Stimulated activated CD8-positive, alpha-beta memory T cell treated with anti-CD3 and anti-CD28 coated beads, Interleukin-4, amount 100 ng/mL, for 4 hours (primary cell): ENCODE results near the gene DIPK1B.

Experiments
- DNase-seq, 2 donors: peaks; one replicate each; pipeline ENCODE4 v3.0.0-alpha.2; 2020; ENCODE audit warnings: low read depth in 2 of 2, low spot score in 1 of 2

Gene DIPK1B

DNA sequence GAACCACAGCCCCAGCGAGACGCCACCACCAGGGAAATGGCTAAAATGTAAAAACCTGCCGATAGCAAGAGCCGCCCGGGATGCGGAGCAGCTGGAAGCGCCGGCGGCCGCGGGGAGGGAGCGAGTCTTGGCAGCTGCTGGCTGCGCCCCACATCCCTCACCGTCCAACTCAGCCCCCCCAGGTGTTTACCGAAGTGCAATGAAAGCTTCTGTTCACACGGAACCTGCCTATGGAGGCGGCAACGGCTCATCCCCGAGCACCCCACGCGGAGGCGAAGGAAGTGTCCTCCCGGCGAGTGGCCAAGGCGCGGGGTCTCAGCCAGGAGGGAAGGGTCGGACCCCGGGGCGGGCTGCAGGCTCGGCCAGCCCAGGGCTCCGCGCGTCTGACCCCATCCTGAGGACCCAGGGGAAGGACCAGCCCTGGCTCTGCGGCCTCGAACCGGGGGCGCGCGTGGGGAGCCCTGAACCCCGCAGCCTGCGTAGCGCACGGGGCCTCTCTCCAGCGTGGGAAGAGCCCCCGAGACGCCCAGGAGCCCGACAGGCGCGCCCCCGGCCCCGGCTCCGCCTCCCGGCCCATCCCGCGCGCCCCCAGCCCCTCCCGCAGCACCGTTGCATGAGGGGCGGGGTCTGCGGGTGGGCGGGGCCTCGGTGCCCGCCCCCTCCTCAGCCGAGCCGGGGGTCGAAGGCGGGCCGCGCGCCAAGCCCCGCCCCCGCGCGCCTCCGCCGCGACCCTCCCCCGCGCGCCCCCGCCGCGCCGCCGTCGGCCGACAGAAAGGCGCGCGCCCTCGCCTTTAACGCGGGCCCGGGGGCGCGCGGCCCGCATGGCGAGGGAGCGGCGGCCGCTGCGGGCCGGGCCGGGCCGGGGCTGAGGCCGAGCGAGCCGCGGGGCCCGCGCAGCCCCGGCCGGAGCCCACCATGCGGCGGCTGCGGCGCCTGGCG, at the start of gene DIPK1B:
DIPK1B (plus strand) TSS at position 822 of the 939 bp plus-strand sequence; CDS start at position 916, 94 bp downstream.
- no peak for DNase-seq

DNA sequence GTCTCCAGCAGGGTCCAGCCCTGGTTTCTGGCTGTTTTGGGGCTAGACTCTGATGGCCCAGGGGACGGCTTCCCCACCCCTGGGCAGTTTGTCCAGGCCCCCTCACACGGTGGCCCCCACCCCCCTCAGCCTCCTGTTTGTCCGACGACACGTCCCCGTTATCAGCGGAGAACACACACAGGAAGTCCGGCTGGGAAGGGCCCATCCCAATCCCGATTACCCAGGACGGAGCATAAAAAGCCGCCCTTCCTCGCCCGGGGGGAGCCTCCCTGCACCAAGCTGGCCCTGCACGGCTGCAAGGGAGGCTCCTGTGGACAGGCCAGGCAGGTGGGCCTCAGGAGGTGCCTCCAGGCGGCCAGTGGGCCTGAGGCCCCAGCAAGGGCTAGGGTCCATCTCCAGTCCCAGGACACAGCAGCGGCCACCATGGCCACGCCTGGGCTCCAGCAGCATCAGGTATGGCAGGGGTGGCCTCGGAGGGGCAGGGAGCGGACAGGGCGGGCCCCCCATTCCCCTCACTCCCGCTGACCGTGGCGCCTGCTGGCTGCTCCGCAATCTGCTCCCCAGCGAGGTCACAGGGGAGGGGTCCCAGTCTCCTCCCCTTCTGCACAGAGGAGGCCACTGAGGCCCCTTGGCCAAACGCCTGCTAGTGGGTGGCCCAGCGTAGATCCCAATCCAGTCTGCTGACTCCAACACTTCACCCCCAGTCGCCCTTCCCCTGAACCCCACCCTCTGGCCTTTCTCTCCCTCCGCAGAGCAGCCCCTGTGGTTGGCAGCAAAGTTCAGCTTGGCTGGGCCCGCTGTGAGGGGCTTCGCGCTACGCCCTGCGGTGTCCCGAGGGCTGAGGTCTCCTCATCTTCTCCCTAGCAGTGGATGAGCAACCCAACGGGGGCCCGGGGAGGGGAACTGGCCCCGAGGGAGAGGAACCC, 49.5 kb upstream of the DIPK1B start, which contains the start of gene EGFL7:
EGFL7 (plus strand) TSS at position 261 of the 926 bp plus-strand sequence. CDS start 5,367 bp downstream, outside the sequence.
- no peak for DNase-seq

DNA sequence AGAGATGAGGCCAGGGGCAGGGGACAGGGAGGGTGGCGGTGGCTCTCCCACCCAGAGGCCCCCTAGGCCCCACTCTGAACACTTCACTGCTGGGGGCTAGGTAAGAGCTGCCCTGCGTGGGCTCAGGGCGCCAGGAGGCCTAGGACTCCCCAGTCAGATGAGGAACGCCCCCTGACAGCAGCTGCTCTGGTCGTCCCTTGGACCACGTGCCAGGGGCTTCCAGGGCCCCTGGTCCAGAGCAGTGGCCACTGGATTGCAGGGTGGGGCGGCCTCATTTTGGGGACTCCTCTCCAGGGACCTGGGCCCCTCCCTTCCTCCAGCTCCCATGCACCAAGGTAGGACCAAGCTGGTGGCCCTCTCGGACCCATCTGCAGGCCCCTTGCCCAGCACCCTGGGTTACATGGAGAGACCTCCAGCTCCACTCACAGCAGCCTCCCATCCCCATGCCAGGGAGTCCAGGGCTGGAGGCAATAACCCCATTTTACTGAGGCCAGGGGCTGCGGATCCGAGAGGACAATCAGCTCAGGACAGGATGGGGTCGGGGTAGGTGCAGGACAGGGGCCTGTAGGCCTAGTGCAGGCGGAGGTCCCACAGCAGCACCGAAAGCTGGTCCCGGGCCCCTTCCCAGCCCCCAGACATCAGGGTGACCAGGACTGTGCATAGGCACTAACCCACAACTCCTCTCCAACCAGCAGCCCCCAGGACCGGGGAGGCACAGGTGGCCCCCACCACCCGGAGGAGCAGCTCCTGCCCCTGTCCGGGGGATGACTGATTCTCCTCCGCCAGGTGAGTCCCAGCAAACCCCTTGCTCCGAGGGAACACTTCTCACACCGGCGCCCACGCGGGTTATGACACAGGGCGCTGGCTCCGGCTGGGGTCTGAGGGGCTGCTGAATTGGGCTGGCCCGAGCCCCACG, 48.1 kb upstream of the DIPK1B start:
- no peak for DNase-seq

DNA sequence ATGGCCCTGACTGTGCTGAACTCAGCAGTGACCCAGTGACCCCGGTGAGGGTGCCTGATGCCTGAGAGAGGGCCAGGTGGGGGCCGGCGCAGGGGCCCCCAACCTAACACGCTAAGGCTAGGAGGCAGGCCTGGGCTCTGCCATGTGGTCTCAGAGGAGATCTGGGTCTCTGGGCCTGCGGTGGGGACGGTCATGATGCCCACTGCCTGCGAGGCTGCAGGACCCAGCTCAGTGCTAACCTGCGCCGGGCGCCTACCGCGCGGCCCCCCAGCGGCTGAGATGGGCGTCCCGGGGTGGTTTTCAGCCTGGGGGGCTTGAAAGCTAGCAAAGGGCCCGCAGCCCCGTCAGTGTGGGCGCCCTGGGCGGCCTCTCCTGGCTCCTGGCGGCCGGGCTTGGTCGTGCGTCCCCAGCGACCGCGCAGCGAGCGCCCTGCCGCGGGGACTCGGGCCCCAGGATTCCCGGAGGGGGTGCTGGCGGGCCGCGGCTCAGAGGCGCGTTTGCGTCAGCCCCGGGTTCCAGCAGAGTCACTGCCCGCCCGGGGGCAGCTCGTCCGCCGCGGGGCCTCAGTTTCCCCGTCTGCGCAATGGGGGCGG, 47.2 kb upstream of the DIPK1B start:
- no peak for DNase-seq

DNA sequence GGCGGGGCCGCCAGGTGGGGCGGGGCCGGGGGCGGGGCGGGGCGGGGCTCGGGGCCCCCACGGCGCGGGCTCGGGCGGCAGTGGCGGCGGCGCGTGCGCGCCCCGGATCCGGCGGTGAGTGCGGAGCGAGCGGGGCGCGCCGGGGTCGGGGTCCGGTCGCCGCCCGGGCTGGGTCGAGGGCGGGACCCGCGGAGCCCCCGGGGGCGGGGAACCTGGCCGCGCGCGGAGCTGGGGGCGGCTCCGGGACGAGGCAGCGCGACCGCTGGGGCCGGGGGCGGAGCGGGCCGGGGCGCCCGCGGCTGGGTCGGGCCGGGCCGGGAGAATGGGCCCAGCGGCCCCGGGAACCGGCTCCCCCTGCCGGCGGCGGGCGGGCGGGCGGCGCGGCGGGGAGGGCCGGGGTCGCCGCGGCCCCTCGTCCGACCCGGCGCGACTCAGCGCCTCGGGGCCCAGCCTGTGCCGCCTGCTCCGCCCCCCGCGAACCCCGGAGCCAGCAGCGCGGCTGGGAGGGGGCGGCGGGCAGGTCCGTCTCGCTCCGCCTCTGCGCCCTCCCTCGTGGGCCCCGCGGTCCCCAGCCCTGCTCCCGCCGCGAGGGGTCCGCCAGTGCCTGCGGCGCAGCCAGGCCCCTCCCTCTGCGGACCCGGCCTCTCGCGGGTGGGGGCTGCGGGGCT, 46.5 kb upstream of the DIPK1B start:
- no peak for DNase-seq

DNA sequence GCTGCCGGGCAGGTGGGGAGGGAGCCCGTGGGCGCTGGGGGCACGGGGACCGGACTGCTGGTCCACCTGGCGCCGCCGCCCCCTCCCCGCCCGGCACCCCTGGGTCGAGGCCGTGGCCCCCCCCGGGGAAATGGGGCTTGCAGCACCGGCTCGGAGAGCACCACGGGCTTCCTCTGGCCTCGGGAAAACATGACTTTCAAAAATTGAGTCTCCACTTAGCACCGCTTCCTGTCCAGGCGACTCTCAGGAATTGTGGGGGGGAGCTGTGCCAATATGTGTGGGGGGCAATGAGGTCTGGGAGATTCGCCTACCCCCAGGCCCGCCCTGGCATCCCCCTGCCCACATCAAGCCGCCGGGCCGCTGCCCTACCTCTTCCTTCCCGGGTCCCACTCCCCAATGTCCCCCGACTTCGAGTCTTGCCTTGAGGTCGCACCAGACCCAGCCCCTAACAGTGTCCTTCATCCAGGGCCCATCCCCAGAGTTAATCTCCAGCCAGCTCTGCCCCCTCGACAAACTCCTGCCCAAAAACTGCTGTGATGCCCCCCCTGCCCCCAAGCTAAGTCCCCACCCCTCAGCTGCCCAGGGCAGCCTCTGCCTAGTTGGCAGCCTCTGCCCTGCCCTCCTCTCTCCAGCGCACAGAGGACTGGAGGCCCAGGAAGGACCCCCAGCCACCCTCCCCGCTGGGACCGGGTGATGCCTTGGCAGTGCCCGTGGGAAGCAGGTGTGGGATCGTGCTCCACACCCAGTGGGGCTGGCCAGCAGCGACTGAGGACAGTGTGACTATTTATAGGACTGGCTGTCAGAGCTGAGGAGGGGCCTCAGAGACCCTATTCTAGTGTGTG, 45.8 kb upstream of the DIPK1B start:
- no peak for DNase-seq

DNA sequence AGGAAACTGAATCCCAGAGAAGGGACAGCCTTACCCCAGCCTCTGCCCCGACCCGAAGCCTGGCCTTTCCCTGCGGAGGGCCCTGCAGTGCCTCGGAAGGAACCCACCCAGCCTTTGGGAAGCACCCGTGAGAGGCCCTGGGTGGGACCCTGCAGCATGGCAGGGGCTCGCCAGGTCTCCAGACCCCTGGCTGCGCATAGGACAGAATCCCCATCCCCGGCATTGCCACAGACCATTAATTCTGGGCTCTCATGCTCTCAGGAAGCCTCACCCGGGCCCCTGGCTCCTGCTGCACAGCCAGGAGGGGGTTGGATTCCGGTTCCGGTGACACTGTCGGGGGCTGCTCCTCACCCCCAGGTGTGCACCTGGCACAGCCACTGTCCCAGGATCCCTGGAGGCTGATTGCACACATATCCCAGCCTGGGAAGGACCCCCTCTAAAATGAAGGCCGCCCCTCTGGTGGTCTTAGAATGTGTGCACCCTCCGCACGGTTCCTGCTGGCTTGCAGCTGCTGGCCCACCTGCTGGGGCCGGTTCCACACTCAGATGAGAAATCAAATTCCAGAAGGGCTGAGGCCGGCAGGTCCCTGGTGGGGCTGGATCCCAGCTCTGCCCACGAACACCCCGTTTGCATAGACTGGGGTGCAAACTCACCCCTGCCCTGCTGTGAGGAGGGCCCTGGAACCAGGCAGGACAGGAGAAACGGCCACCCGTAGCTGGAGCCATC, 45.0 kb upstream of the DIPK1B start:
- DNase-seq: no peak

DNA sequence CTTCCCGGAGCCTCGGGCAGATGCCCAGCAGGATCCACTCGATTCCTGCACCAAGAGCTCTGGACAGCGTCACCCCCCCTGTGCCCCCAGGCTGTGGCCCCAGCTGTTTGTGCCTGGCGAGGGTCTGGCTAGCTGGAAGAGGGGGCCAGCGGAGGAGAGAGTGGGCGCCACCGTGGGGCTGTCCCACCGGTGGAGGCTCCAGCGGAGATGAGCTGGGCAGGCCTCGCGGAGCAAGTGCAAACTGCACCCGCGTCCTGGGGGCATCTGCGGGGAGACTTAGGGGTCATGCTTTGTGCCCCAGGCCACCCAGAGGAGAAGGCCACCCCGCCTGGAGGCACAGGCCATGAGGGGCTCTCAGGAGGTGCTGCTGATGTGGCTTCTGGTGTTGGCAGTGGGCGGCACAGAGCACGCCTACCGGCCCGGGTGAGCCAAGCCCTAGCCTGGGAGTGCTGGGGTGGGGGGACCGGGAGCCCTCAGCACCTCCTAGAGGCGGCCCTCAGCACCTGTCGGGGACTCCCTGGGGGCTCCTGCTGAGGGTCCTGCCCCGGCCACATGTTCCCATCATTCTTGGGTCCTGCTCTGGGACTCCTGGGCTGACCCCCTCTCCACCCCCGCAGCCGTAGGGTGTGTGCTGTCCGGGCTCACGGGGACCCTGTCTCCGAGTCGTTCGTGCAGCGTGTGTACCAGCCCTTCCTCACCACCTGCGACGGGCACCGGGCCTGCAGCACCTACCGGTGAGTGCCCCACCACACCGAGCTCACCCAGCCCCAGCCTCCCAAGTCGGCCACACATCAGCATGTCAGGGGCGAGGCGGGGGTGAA, 44.2 kb upstream of the DIPK1B start:
- no peak for DNase-seq

DNA sequence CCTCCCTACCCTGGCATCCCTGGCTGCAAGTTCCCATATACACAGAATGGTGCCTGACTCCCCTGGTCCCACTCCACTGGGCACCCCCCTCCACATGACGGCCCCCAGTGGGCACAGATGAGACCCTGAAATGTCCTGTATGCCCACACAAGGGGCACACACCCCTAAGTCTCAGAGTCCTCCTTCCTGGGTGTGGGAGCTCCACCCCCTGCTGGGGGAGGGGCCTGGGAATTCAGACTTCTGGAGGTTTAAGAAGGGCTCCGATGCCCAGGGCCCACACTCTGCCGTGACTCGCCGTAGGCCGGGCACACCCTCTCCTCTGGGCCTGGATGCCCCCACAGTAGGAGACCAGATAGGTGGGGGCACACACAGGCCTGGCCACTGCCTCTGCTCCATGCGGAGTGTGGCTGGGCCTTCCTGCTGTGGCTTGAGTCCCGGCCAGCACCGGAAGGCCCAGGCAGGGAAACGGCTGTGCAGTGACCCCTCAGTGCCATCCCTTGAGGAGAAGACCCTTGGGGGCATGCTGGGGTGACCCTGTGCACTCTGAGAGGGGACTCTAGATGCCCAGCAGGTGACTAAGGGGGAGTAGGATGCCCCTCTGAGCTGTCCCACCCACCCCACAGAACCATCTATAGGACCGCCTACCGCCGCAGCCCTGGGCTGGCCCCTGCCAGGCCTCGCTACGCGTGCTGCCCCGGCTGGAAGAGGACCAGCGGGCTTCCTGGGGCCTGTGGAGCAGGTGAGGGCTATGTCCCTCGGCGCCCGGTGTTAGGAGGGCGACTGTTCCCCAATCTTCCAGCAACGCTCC, 43.2 kb upstream of the DIPK1B start:
- DNase-seq: no peak

DNA sequence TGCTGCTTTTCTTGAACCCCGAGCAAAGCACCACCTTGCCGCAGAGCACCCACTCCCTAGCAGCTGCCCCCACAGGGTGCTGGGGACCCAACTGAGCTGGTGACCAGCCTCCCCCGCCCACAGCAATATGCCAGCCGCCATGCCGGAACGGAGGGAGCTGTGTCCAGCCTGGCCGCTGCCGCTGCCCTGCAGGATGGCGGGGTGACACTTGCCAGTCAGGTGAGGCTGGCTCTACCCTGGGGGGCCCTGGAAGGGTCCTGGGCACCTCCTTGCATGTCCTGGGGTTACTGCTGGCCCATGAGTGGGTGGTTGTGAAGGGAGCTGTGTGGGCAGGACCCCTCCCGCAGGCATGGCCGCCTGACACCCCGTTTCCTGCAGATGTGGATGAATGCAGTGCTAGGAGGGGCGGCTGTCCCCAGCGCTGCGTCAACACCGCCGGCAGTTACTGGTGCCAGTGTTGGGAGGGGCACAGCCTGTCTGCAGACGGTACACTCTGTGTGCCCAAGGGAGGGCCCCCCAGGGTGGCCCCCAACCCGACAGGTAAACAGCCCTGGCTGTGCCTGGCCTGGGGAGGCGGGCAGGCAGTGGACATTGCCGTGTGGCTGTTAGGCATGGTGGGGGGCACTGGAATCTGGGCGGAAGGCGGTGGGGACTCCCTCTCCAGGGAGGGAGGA, 42.4 kb upstream of the DIPK1B start:
- no peak for DNase-seq

DNA sequence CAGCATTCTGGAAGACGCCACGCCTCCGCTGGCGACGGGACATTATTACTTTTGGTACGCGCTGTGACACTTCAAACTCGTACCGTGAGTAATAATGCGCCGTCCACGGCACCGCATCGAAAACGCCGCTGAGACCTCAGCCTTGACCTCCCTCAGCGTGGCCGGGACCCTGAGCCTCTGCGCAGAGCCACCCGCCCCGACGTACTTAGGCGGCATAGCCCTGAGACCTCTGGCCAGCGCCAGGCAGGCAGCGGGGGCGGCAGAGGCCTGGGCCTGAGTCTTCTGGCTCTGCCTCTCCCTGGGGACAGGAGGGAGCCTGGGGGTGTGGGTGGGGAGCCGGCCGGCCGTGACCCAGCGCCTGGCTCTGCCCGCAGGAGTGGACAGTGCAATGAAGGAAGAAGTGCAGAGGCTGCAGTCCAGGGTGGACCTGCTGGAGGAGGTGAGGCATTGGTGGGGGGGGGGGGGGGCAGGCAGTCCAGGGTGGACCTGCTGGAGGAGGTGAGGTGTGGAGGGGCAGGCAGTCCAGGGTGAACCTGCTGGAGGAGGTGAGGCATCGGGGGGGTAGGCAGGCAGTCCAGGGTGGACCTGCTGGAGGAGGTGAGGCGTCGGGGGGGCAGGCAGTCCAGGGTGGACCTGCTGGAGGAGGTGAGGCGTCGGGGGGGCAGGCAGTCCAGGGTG, 41.7 kb upstream of the DIPK1B start:
- DNase-seq: no peak

DNA sequence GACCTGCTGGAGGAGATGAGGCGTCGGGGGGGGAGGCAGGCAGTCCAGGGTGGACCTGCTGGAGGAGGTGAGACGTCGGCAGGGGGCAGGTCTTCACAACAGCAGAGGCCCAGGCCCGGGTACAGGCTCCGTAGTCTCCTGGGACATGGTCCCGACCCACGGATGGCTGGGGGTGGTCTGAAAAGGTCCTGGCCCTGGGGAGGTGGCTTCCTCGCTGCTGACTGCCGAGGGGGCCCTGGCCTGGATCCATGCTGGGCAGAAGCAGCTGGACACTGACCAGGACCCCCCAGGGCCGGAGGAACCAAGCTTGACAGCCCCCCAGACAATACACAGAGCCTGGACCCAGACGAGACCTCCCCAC, 41.1 kb upstream of the DIPK1B start:
- DNase-seq: no peak

DNA sequence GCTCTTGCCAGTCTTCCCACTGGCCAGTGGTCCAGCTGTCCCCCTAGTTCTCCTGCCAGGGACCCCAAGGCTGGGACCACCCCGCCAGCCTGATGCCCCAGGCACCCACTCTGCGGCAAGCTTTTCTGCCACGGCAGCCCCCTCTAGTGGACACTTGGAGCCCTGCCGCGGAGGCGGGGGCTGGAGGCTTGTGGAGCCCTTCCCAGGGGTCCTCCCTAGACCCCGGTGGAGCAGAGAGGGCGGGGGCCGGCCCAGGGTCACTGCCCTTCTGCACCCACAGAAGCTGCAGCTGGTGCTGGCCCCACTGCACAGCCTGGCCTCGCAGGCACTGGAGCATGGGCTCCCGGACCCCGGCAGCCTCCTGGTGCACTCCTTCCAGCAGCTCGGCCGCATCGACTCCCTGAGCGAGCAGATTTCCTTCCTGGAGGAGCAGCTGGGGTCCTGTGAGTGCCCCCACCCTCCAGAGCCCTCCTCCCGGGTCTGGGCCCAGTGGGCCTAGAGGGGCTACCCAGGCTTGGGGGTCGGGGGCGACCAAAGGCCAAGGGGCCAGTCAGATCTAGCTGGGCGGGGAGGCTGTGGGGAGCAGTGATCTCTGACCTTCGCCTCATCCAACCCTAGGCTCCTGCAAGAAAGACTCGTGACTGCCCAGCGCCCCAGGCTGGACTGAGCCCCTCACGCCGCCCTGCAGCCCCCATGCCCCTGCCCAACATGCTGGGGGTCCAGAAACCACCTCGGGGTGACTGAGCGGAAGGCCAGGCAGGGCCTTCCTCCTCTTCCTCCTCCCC, 40.5 kb upstream of the DIPK1B start:
- peak in 1 of 2 donors; percentile 21 for DNase-seq

DNA sequence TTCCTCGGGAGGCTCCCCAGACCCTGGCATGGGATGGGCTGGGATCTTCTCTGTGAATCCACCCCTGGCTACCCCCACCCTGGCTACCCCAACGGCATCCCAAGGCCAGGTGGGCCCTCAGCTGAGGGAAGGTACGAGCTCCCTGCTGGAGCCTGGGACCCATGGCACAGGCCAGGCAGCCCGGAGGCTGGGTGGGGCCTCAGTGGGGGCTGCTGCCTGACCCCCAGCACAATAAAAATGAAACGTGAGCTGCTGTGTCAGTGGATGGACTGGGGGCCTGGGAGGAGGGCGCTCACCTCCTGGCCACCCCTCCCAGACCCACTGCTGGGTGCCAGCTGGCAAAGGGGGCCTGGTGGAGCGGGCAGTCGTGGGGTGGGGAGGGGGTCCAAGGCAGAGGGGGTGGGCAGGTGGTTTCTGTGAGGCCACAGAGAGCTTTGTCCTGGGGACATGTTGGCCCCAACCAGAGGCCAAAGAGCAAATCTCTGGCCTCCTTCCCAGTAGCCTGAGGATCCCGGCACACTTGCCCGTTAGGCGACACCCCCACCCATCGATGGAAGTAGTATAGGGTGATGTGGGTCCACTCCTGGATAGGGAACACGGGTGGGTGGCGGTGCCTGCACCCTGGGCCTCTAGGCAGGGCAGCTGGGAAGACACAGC, 39.8 kb upstream of the DIPK1B start:
- no peak for DNase-seq
